ENCODE results near the gene CACNB4.

Gene CACNB4

DNA sequence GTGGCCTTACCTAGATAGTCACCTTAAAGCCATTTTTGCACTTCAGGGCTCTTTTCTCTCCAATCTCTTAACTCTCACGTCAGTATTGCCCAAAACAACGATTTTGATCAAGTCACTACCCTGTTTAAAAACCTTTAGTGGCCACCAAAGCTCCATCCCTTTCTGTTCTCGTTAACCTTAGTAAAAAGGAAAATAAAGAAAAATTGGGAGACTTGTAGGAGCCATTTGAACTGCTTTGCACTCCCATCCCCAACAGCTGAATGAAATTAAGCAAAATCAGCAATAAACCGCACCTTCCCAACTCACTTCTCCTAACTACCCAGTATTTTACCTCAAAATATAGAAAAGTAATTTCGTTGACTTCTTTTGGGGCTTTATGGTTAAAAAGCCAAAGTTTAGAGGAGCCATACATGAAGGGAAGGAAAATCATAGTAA lies 269.9 kb downstream of the CACNB4 start:
- TF ChIP-seq, protein P1, sequence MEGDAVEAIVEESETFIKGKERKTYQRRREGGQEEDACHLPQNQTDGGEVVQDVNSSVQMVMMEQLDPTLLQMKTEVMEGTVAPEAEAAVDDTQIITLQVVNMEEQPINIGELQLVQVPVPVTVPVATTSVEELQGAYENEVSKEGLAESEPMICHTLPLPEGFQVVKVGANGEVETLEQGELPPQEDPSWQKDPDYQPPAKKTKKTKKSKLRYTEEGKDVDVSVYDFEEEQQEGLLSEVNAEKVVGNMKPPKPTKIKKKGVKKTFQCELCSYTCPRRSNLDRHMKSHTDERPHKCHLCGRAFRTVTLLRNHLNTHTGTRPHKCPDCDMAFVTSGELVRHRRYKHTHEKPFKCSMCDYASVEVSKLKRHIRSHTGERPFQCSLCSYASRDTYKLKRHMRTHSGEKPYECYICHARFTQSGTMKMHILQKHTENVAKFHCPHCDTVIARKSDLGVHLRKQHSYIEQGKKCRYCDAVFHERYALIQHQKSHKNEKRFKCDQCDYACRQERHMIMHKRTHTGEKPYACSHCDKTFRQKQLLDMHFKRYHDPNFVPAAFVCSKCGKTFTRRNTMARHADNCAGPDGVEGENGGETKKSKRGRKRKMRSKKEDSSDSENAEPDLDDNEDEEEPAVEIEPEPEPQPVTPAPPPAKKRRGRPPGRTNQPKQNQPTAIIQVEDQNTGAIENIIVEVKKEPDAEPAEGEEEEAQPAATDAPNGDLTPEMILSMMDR (IDR thresholded peaks at IDR 0.05) = no peak
- no peak for DNase-seq (ENCODE audit: low spot score)
- H3K4me3 ChIP-seq = peak overlapping the region; percentile 92
- peak overlapping the region; percentile 81 to 95 for H3K27ac ChIP-seq

DNA sequence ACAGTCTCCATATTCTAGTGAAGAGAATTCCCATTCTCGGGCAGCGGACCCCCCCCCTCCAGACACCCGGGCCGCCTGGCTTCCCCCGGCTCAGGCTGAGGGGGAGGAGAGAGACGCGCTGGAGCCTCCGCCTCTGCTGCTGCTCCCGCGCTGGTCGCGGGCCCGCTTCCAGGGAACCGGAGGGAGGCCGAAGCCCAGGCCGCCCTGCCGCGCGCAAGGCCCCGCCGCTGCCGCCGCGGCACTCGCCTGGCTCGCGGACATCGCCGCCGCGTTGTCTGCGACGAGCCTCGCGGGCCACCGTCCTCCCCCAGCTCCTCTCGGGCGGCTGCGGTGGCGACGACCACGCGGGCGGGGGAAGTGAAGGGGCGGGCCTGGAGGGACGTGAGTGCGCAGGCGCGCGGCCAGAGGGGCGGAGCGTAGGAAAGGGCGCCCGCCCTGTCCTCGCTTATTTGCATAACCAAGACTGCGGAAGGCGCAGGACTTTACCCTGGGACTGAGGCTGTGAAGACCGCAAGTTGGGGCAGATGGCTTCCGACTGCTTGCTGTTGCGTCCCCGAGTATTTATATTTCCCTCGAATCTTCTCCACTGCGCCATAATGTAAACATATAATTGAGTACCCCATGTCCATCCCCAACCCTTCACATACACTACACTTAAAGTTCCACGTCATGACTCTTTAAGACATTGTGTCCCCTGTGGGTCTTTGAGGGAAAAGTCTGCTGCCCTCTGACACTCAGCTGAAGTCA lies 270.5 kb downstream of the CACNB4 start, which contains the start of gene ARL5A:
Gene ARL5A (minus strand): TSS at position 279 of the 747 bp plus-strand sequence. CDS start 245 bp downstream, at position 34.
- TF ChIP-seq, protein P1 (IDR thresholded peaks at IDR 0.05) = no peak
- Histone ChIP-seq H3K27ac (peak within 1 kb of the TSS; percentile 81 to 95), H3K4me3 (peak within 1 kb of the TSS; percentile 92)
- DNase-seq (ENCODE audit: low spot score) = peak; percentile 96

DNA sequence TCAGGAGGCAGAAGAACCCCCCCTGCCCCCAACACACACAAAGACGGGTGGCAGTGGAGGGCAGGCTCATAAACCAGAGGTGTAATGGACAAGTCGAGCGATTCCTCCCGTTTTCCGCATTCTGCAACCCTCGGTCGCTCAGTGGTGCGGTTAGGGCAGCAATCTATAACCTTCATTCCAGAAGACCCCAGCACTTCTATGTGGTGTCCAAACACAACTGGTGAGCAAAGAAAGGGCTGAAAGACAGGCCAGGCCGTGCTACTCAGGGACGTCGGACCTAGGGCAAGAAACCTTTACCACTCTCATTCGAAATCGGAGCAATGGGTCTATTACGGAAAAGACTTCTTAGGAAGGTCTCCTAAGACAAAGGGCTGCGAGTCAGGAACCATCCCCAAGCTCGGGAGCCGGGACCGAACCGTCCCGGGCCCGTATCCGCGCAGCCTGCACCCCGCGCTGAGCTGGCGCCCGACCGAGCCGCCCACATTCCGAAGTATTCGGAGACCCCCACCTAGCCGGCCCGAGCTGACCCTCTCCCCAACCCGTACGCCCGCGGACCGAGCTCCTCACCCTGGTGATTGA lies 271.2 kb downstream of the CACNB4 start:
- TF ChIP-seq, protein P1 (IDR thresholded peaks at IDR 0.05) = no peak
- Histone ChIP-seq H3K4me3 (peak overlapping the region; percentile 92), H3K27ac (peak overlapping the region; percentile 81 to 95)
- no peak for DNase-seq (ENCODE audit: low spot score)

DNA sequence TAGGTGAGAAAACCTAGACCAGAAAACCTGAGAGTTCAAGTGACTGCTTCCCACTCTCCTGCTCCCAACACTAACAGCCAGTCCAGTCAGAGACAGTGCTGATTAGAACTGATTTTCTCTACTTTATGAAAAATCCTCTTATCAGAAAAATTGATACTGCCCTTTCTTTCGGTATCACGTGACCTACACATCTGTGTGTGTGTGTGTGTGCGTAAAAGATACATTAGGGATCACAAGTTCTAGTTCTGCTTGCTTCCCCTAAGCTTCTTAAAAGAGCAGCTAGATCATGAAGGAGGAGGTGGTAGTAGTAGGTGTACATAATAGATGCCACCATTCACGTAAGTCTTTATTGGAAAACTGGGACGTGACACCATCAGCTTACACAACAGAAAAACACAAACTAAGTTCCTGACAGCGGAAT lies 272.1 kb downstream of the CACNB4 start:
- peak overlapping the region; percentile 81 to 95 for H3K27ac ChIP-seq
- no peak for DNase-seq (ENCODE audit: low spot score)

DNA sequence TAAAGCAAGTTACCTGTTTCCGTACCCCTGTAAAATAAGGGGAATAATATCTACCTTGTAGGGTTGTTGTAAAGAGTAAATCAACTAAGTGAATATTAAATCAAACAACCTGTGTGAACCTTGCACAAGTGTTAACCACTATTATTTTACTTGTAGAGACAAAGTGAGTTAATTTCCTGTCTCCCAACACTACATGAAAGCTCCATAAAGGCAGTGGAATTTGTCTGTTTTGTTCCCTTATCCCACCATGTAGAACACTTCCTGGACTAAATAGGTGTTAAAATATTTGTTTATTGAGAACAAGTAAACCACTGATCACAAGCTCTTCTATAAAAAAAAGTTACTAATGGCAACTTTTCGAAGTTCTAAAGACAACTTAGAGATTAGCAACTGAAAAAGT lies 274.0 kb downstream of the CACNB4 start:
- H3K27ac ChIP-seq = no peak overlapping the region
- DNase-seq (ENCODE audit: low spot score) = no peak
- no peak overlapping the region for H3K4me3 ChIP-seq
- TF ChIP-seq, protein P1 (IDR thresholded peaks at IDR 0.05) = no peak

More for the DNA sequence above, 272.1 kb downstream of the CACNB4 start:
- TF ChIP-seq, protein P1 (IDR thresholded peaks at IDR 0.05) = no peak
- H3K4me3 ChIP-seq = peak overlapping the region; percentile 92

DNA sequence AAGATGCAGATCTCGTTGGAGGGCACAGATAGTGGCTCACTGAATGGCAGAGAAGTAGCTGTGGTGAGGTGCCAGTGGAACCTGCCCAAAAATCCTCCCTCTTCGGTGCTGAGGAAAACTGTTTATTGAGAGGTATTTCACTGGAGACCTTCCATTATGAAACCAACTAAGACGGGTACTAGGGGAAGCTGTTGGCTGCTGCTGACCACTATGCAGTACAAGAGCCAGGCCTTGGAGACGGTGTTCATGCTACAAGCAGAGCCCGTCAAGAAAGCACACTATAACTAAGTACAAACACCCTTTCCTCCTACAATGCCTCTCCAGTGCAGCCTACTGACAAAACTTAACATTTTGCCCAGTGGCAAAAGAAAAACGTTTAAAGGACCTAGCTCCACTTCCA lies 275.2 kb downstream of the CACNB4 start:
- Histone ChIP-seq H3K27ac (peak overlapping the region in 1 of 2 donors; percentile 45), H3K4me3 (peak overlapping the region; percentile 40)
- TF ChIP-seq, protein P1 (IDR thresholded peaks at IDR 0.05) = no peak
- no peak for DNase-seq (ENCODE audit: low spot score)
